Measurements from ENCODE around the gene CCNB1. TPM values are rescaled to one million over a fixed set of nuclear protein-coding genes. Genes with fewer than 3 reads are reported as not detected.
A peak's percentile ranks its signal among the peaks of the same experiment; 100 is the strongest.

The CCNB1 gene
- total RNA-seq, result 3.6 TPM
- long read RNA-seq, transcript CCNB1-201 (9 exons, 2,169 nt), result major isoform, 7 of 8 reads
- long read RNA-seq, partial matches to known transcripts, result 0 of 8 reads
- long read RNA-seq, other reads (novel, unspliced or antisense), result 1 of 8 reads

- TF ChIP-seq CTCF (IDR thresholded peaks at IDR 0.05), result no peak
- H3K27ac ChIP-seq, result peak within 1 kb of the TSS; percentile 39
- peak within 1 kb of the TSS; percentile 62 for H3K4me3 ChIP-seq
- H3K27me3 ChIP-seq, result no peaks in the 10 kb centered on the region
- H3K9me3 ChIP-seq, result no peaks in the 10 kb centered on the region
- peaks cover 11% of the 10 kb centered on the region for H3K4me1 ChIP-seq
- intact Hi-C loops (cut with DNase I), result no loop called here
- H3K36me3 ChIP-seq, result no peaks in the 10 kb centered on the region
- DNase-seq (peak; percentile 99), ATAC-seq (peak; percentile 100)
Measured at GRCh38 chr5:69166686-69167492, at the start of gene CCNB1. Gene CCNB1, plus strand, starts transcription at chr5:69167150. Its CDS starts 113 bp downstream, at chr5:69167263.

- Histone ChIP-seq H3K4me1 (no peaks in the 10 kb centered on the region), H3K36me3 (peaks cover 59% of the 10 kb centered on the region), H3K27ac (no peak overlapping the region), H3K9me3 (no peaks in the 10 kb centered on the region), H3K27me3 (no peaks in the 10 kb centered on the region), H3K4me3 (no peak overlapping the region)
- no peak for TF ChIP-seq CTCF (IDR thresholded peaks at IDR 0.05)
- intact Hi-C loops (cut with DNase I), result no loop called here
- DNase-seq, result no peak
- ATAC-seq, result no peak
Measured at GRCh38 chr5:69129413-69129812, 37.5 kb upstream of the CCNB1 start.

- Histone ChIP-seq H3K36me3 (peaks cover 51% of the 10 kb centered on the region), H3K27me3 (no peaks in the 10 kb centered on the region), H3K4me1 (no peaks in the 10 kb centered on the region), H3K9me3 (no peaks in the 10 kb centered on the region), H3K27ac (no peak overlapping the region), H3K4me3 (no peak overlapping the region)
- intact Hi-C loops (cut with DNase I), result no loop called here
- TF ChIP-seq CTCF (IDR thresholded peaks at IDR 0.05), result no peak
- no peak for ATAC-seq
- no peak for DNase-seq
Measured at GRCh38 chr5:69130241-69130640, 36.7 kb upstream of the CCNB1 start.

GRCh38 chr5:69131304-69131703 is 35.6 kb upstream of the CCNB1 start:
- DNase-seq, result no peak
- no peaks in the 10 kb centered on the region for H3K4me1 ChIP-seq
- peaks cover 40% of the 10 kb centered on the region for H3K36me3 ChIP-seq
- no peak overlapping the region for H3K4me3 ChIP-seq
- ATAC-seq, result no peak
- no peak overlapping the region for H3K27ac ChIP-seq
- H3K9me3 ChIP-seq, result no peaks in the 10 kb centered on the region
- no peaks in the 10 kb centered on the region for H3K27me3 ChIP-seq
- intact Hi-C loops (cut with DNase I), result no loop called here
- TF ChIP-seq CTCF (IDR thresholded peaks at IDR 0.05), result no peak

- Histone ChIP-seq H3K27me3 (no peaks in the 10 kb centered on the region), H3K27ac (no peak overlapping the region), H3K9me3 (no peaks in the 10 kb centered on the region), H3K36me3 (peaks cover 12% of the 10 kb centered on the region), H3K4me1 (no peaks in the 10 kb centered on the region), H3K4me3 (no peak overlapping the region)
- ATAC-seq, result no peak
- no peak for DNase-seq
- no peak for TF ChIP-seq CTCF (IDR thresholded peaks at IDR 0.05)
- intact Hi-C loops (cut with DNase I), result no loop called here
Measured at GRCh38 chr5:69134126-69134525, 32.8 kb upstream of the CCNB1 start.

All from upper lobe of right lung (tissue), 1 donor.